Panc1 (cell line): ENCODE measurements around the gene IL1F10. TPM values are rescaled to one million over a fixed set of nuclear protein-coding genes. Genes with fewer than 3 reads are reported as not detected.

Experiments used
- ATAC-seq: fragments of 200-7000 bp; cut with Tn5 transposase; 2 replicates; pipeline ENCODE4 v1.9.1; 2020; ENCODE audit warnings: mild to moderate bottlenecking, moderate library complexity
- BruUV-seq: library from RNA; stranded (reverse); fragments of 400-500 nt; replicated peaks from 2 replicates; lab custom pipeline; 2021; lab: Mats Ljungman, UMichigan
- CTCF ChIA-PET: fragments of 300-600 bp; sonication (Branson Sonifier 250); formaldehyde crosslinking; loops from one replicate; lab custom pipeline; 2022; ENCODE audit warnings: antibody characterized with exemption; lab: Charles Lee
- POLR2A ChIA-PET: fragments of 300-600 bp; sonication (Branson Sonifier 250); formaldehyde crosslinking; loops from one replicate; lab custom pipeline; 2022; ENCODE audit warnings: antibody characterized with exemption; lab: Charles Lee
- DNase-seq: peaks from one replicate; pipeline ENCODE4 v3.0.0-alpha.2; 2010; ENCODE audit warnings: low read depth, low spot score
- H3K27ac ChIP-seq: 2 replicates; pipeline ENCODE4 v1.5.1; 2011; ENCODE audit warnings: mild to moderate bottlenecking, low read length, inconsistent platforms
- H3K27me3 ChIP-seq: fragments of 200-500 bp; sonication (Bioruptor generic); 2 replicates; pipeline ENCODE4 v1.6.0; 2014; ENCODE audit warnings: low read length, inconsistent platforms; ENCODE audit not compliant: control insufficient read depth, insufficient read depth
- H3K36me3 ChIP-seq: fragments of 200-500 bp; sonication (Bioruptor generic); 2 replicates; pipeline ENCODE4 v1.5.1; 2014; ENCODE audit warnings: inconsistent platforms, mild to moderate bottlenecking, low read length, moderate library complexity; ENCODE audit not compliant: control insufficient read depth, insufficient read depth
- H3K4me1 ChIP-seq: 2 replicates; pipeline ENCODE4 v1.5.1; 2011; ENCODE audit warnings: inconsistent platforms, mild to moderate bottlenecking, low read length, moderate library complexity; ENCODE audit not compliant: control insufficient read depth, insufficient read depth
- H3K4me3 ChIP-seq, 2 experiments: 2 replicates each; pipeline ENCODE4 v1.5.1; 2011 to 2012; ENCODE audit warnings: low read depth in 2 of 2, low read length in 2 of 2, mild to moderate bottlenecking in 2 of 2, inconsistent platforms in 1 of 2, moderate library complexity in 1 of 2
- H3K9me3 ChIP-seq: fragments of 200-500 bp; sonication (Bioruptor generic); 2 replicates; pipeline ENCODE4 v1.5.1; 2014; ENCODE audit warnings: low read depth, mild to moderate bottlenecking, inconsistent platforms, low read length, moderate library complexity; ENCODE audit not compliant: control insufficient read depth, insufficient read depth
- POLR2AphosphoS5 ChIP-seq: IDR thresholded peaks from 2 replicates; pipeline ENCODE4 v1.6.1; 2012; ENCODE audit warnings: mild to moderate bottlenecking, low read depth, low read length, moderate library complexity
- SIN3A ChIP-seq: IDR thresholded peaks from 2 replicates; pipeline ENCODE4 v1.6.1; 2012; ENCODE audit warnings: low read depth, mild to moderate bottlenecking, low read length, moderate library complexity, borderline replicate concordance; ENCODE audit not compliant: insufficient read depth
- TCF7L2 ChIP-seq: IDR thresholded peaks from 2 replicates; pipeline ENCODE4 v1.6.1; 2011; ENCODE audit warnings: mild to moderate bottlenecking, low read depth, low read length, inconsistent platforms
- in situ Hi-C: cut with HindIII; loops from 2 replicates; pipeline ENCODE4 v1.10.0; 2016; ENCODE audit warnings: low sequenced_read_pairs, low pct_unique_long_range_greater_than_20kb
- intact Hi-C: fragments of 100-400 bp; cut with micrococcal nuclease; formaldehyde crosslinking; loops from one replicate; pipeline ENCODE4 v1.10.0; 2022; ENCODE audit not compliant: unreplicated experiment
- total RNA-seq: library from RNA; stranded (reverse); gene quantifications from one replicate; pipeline ENCODE4 v1.2.1, GENCODE V29; 2021; ENCODE audit not compliant: unreplicated experiment
- TF ChIP-seq, protein P1 (sequence below): fragments of 450-650 bp; IDR thresholded peaks from 2 replicates; pipeline ENCODE4 v1.5.1; 2017; ENCODE audit warnings: mild to moderate bottlenecking
- TF ChIP-seq, protein P2 (sequence below), 2 experiments: IDR thresholded peaks; 2 replicates each; pipeline ENCODE4 v1.6.1; 2011 to 2012; ENCODE audit warnings: low read depth in 2 of 2, control low read depth in 1 of 2, low read length in 1 of 2, mild to moderate bottlenecking in 1 of 2, moderate library complexity in 1 of 2; ENCODE audit not compliant: insufficient read depth in 1 of 2

IL1F10 gene
- total RNA-seq, 1 experiment from 2014 or later: not detected

DNA sequence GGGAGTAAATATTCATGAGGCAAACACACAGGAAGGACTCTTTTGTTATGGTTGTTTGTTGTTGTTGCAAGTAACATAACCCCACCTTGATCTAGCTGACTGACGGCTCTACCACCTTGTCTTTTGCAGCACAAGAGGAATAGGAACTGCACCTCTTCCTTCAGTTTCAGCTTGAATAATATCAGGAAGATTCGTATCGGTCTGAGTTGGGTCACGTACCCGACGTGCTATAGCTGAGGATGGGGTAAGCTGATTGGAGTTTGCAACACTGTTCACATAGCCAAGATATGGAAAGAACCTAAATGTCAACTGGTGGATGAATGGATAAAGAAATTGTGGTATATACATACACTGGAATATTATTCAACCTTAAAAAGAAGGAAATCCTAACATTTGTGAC, 45.1 kb downstream of the IL1F10 start:
- no TSS peak for BruUV-seq
- Histone ChIP-seq H3K27ac (no peak overlapping the region), H3K4me3 (no peak overlapping the region), H3K36me3 (no peaks in the 10 kb centered on the region), H3K27me3 (no peaks in the 10 kb centered on the region), H3K9me3 (no peaks in the 10 kb centered on the region), H3K4me1 (no peaks in the 10 kb centered on the region)
- ATAC-seq: no peak
- POLR2A ChIA-PET: no interaction called here
- DNase-seq: no peak
- intact Hi-C loops: no loop called here
- TF ChIP-seq, protein P1, sequence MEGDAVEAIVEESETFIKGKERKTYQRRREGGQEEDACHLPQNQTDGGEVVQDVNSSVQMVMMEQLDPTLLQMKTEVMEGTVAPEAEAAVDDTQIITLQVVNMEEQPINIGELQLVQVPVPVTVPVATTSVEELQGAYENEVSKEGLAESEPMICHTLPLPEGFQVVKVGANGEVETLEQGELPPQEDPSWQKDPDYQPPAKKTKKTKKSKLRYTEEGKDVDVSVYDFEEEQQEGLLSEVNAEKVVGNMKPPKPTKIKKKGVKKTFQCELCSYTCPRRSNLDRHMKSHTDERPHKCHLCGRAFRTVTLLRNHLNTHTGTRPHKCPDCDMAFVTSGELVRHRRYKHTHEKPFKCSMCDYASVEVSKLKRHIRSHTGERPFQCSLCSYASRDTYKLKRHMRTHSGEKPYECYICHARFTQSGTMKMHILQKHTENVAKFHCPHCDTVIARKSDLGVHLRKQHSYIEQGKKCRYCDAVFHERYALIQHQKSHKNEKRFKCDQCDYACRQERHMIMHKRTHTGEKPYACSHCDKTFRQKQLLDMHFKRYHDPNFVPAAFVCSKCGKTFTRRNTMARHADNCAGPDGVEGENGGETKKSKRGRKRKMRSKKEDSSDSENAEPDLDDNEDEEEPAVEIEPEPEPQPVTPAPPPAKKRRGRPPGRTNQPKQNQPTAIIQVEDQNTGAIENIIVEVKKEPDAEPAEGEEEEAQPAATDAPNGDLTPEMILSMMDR: no peak
- no peak for TF ChIP-seq POLR2AphosphoS5
- TF ChIP-seq, protein P2, sequence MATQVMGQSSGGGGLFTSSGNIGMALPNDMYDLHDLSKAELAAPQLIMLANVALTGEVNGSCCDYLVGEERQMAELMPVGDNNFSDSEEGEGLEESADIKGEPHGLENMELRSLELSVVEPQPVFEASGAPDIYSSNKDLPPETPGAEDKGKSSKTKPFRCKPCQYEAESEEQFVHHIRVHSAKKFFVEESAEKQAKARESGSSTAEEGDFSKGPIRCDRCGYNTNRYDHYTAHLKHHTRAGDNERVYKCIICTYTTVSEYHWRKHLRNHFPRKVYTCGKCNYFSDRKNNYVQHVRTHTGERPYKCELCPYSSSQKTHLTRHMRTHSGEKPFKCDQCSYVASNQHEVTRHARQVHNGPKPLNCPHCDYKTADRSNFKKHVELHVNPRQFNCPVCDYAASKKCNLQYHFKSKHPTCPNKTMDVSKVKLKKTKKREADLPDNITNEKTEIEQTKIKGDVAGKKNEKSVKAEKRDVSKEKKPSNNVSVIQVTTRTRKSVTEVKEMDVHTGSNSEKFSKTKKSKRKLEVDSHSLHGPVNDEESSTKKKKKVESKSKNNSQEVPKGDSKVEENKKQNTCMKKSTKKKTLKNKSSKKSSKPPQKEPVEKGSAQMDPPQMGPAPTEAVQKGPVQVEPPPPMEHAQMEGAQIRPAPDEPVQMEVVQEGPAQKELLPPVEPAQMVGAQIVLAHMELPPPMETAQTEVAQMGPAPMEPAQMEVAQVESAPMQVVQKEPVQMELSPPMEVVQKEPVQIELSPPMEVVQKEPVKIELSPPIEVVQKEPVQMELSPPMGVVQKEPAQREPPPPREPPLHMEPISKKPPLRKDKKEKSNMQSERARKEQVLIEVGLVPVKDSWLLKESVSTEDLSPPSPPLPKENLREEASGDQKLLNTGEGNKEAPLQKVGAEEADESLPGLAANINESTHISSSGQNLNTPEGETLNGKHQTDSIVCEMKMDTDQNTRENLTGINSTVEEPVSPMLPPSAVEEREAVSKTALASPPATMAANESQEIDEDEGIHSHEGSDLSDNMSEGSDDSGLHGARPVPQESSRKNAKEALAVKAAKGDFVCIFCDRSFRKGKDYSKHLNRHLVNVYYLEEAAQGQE (IDR thresholded peaks at IDR 0.05; ENCODE audit: insufficient read depth in 1 of 2, low read depth in 2 of 2, low read length in 1 of 2): no peak
- no peak for TF ChIP-seq SIN3A
- TF ChIP-seq TCF7L2: no peak
- in situ Hi-C loops: no loop called here
- CTCF ChIA-PET: no interaction called here

DNA sequence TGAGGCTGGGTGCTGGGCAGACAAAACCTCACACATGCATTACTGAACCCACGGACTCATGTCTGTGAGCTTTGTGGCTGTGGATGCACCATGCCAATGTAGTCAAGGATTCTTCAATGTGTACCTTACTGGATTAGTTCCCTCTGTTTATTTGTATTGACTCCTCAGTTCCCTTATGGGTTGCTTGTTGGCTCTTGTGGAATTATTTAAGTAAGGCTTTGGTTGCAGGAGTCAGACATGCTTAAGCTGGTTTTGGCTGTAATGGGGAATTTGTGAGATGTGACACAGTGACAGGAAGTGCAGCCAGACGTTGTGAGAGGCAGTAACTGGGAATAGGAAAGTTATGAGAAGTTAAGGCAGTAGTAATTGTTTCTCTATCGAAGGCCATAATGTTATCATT, 46.0 kb downstream of the IL1F10 start:
- Histone ChIP-seq H3K4me3 (no peak overlapping the region), H3K4me1 (no peaks in the 10 kb centered on the region), H3K9me3 (no peaks in the 10 kb centered on the region), H3K27ac (no peak overlapping the region), H3K27me3 (no peaks in the 10 kb centered on the region), H3K36me3 (no peaks in the 10 kb centered on the region)
- ChIA-PET CTCF (no interaction called here), POLR2A (no interaction called here)
- DNase-seq (no peak), ATAC-seq (no peak)
- in situ Hi-C loops (no loop called here), intact Hi-C loops (no loop called here)
- no peak for TF ChIP-seq SIN3A
- TF ChIP-seq, protein P1: no peak
- TF ChIP-seq POLR2AphosphoS5: no peak
- TF ChIP-seq TCF7L2: no peak
- TF ChIP-seq, protein P2 (IDR thresholded peaks at IDR 0.05; ENCODE audit: insufficient read depth in 1 of 2, low read depth in 2 of 2, low read length in 1 of 2): no peak
- BruUV-seq: no TSS peak
